ENCODE measurements around the gene MRPS14.

- TF ChIP-seq CTCF (IDR thresholded peaks at IDR 0.05; ENCODE audit: poor library complexity) = no peak
- TF ChIP-seq EZH2 (IDR thresholded peaks at IDR 0.05; ENCODE audit: borderline replicate concordance) = no peak
- no peak for TF ChIP-seq EZH2phosphoT487 (IDR thresholded peaks at IDR 0.05; ENCODE audit: low read depth, severe bottlenecking, unreplicated experiment)
Measured at GRCh38 chr1:175072099-175072951, 49.1 kb upstream of the MRPS14 start.
